Nephron progenitor cell (in vitro differentiated cells): Measurements from ENCODE around the gene HBD.

ENCODE experiments used
- DNase-seq: peaks from one replicate; pipeline ENCODE4 v3.0.0; 2021
- H3K27ac Mint-ChIP-seq: 2 replicates; pipeline ENCODE4 v1.8.0; 2021; ENCODE audit warnings: mild to moderate bottlenecking, moderate library complexity, mixed read lengths
- H3K27me3 Mint-ChIP-seq: 2 replicates; pipeline ENCODE4 v1.8.0; 2021; ENCODE audit warnings: mild to moderate bottlenecking, low read depth, mixed read lengths; ENCODE audit not compliant: poor library complexity
- H3K36me3 Mint-ChIP-seq: 2 replicates; pipeline ENCODE4 v1.8.0; 2021; ENCODE audit warnings: low read depth, mixed read lengths
- H3K4me1 Mint-ChIP-seq: 2 replicates; pipeline ENCODE4 v1.8.0; 2021; ENCODE audit warnings: mixed read lengths
- H3K4me3 Mint-ChIP-seq: 2 replicates; pipeline ENCODE4 v1.8.0; 2021; ENCODE audit warnings: mild to moderate bottlenecking, moderate library complexity, mixed read lengths
- H3K9me3 Mint-ChIP-seq: 2 replicates; pipeline ENCODE4 v1.8.0; 2021; ENCODE audit warnings: mild to moderate bottlenecking, moderate library complexity, mixed read lengths
- TF ChIP-seq, protein P1 (sequence below): fragments of 200-600 bp; sonication (generic); IDR thresholded peaks from 2 replicates; pipeline ENCODE4 v1.5.0; 2021; ENCODE audit warnings: antibody characterized with exemption

HBD gene

DNA sequence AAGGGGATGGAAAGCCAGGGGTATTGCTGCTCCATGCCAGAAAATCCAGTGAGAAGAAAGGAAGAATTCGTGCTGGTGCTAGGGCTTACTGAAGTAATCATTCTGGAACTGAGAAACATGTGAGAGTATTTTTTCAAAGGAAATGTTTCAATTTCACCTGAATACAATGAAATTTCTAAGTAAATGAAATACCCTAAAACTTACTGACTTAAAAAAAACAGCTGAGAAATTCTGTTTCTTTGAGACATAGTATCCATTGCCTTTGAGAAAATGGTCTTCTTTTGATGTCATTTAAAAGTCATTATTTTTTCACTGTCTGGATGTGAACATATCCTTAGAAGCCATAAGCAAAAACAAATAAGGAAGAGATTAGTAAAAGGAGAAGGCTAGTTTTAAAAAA is 33.7 kb downstream of the HBD start, which contains the start of gene OR51V1:
OR51V1 (minus strand) TSS at position 101 of the 400 bp plus-strand sequence; CDS start at position 101, 0 bp downstream.
- peaks cover 3% of the 10 kb centered on the region for H3K27me3 Mint-ChIP-seq
- H3K9me3 Mint-ChIP-seq: no peaks in the 10 kb centered on the region
- no peaks in the 10 kb centered on the region for H3K36me3 Mint-ChIP-seq
- no peak for DNase-seq
- H3K4me3 Mint-ChIP-seq: no peak within 1 kb of the TSS
- H3K4me1 Mint-ChIP-seq: peaks cover 4% of the 10 kb centered on the region
- TF ChIP-seq, protein P1, sequence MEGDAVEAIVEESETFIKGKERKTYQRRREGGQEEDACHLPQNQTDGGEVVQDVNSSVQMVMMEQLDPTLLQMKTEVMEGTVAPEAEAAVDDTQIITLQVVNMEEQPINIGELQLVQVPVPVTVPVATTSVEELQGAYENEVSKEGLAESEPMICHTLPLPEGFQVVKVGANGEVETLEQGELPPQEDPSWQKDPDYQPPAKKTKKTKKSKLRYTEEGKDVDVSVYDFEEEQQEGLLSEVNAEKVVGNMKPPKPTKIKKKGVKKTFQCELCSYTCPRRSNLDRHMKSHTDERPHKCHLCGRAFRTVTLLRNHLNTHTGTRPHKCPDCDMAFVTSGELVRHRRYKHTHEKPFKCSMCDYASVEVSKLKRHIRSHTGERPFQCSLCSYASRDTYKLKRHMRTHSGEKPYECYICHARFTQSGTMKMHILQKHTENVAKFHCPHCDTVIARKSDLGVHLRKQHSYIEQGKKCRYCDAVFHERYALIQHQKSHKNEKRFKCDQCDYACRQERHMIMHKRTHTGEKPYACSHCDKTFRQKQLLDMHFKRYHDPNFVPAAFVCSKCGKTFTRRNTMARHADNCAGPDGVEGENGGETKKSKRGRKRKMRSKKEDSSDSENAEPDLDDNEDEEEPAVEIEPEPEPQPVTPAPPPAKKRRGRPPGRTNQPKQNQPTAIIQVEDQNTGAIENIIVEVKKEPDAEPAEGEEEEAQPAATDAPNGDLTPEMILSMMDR: no peak
- no peak within 1 kb of the TSS for H3K27ac Mint-ChIP-seq

DNA sequence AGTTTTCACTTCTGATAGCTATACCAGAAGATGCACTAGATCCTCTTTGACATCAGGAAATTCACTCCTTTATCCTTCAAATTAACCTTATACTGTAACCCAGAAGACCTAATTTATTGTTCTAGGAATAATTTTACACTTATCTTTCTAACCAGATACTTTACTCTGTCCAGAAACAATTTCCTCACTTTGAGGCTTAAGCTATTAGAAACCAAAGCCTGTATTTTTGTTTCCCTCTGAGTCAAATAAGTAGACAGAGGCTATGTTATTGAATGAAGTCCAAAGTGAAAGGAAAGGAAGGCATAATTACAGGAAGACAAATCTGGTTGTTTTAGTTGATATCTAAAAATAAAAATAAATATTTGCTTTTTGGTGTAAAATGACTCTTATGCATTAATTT is 36.0 kb downstream of the HBD start:
- Mint-ChIP-seq H3K4me1 (peaks cover 4% of the 10 kb centered on the region), H3K9me3 (peaks cover under 1% of the 10 kb centered on the region), H3K27ac (no peak overlapping the region), H3K27me3 (no peaks in the 10 kb centered on the region), H3K36me3 (no peaks in the 10 kb centered on the region), H3K4me3 (no peak overlapping the region)
- no peak for DNase-seq
- TF ChIP-seq, protein P1: no peak

DNA sequence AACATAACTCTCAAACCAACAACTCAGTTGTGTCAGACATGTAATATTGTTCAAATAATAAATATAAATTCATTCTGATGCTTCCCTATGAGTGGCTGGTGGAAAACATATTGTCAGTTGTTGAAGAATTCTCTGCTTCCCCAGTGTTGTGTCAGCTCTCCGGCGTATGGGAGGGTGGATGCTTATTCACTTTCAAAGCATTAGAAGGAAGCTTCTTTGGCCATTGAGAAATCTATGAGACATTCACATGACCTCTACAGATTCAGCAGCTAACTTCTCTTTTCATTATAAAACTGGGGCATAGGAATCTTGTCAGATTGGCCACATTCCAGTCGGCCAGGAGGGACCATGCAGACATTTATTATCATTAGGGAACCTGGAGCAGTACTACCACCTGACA is 36.7 kb downstream of the HBD start:
- Mint-ChIP-seq H3K27ac (no peak overlapping the region), H3K36me3 (no peaks in the 10 kb centered on the region), H3K27me3 (no peaks in the 10 kb centered on the region), H3K4me3 (no peak overlapping the region), H3K9me3 (peaks cover 7% of the 10 kb centered on the region), H3K4me1 (peaks cover 4% of the 10 kb centered on the region)
- TF ChIP-seq, protein P1: no peak
- no peak for DNase-seq

DNA sequence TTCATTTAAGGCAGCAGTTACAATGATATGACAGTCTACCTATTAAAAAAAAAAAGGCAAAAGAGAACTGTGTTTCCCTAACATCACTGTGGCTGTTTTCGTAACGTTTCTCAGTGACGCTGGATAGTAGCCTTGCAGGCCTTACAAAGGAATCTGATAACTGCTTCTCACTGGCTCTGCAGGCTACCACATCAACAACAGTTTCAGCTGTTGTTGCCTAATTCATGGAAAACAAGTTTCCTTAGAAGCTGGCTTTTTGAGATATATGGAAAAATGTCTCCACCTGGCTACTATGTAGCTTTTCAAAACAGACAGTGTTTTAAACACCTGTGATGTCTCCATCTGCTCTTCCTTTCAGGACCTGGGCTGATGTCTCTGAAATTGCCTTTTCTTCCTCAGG is 37.6 kb downstream of the HBD start:
- H3K36me3 Mint-ChIP-seq: no peaks in the 10 kb centered on the region
- peaks cover 4% of the 10 kb centered on the region for H3K4me1 Mint-ChIP-seq
- TF ChIP-seq, protein P1: no peak
- H3K27ac Mint-ChIP-seq: no peak overlapping the region
- no peaks in the 10 kb centered on the region for H3K27me3 Mint-ChIP-seq
- no peak overlapping the region for H3K4me3 Mint-ChIP-seq
- peaks cover 9% of the 10 kb centered on the region for H3K9me3 Mint-ChIP-seq
- DNase-seq: no peak

DNA sequence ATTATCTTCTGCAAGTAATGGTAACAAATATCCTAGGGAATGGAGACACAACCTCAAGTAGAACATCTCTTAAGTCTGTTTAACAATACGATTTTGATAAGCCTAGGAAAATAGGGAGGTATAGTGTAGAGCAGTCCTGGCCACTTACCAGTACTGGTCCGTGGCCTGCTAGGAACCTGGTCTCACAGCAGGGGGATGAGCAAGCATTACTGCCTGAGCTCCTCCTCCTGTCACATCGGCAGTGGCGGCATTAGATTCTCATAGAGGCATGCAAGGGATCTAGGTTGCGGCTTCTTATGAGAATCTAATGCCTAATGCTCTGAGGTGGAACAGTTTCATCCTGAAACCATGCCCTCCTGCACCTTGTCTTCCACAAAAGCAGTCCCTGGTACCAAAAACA is 38.2 kb downstream of the HBD start:
- H3K36me3 Mint-ChIP-seq: no peaks in the 10 kb centered on the region
- no peaks in the 10 kb centered on the region for H3K27me3 Mint-ChIP-seq
- no peak overlapping the region for H3K27ac Mint-ChIP-seq
- H3K4me3 Mint-ChIP-seq: no peak overlapping the region
- DNase-seq: no peak
- peaks cover 4% of the 10 kb centered on the region for H3K4me1 Mint-ChIP-seq
- H3K9me3 Mint-ChIP-seq: peaks cover 15% of the 10 kb centered on the region
- TF ChIP-seq, protein P1: no peak

DNA sequence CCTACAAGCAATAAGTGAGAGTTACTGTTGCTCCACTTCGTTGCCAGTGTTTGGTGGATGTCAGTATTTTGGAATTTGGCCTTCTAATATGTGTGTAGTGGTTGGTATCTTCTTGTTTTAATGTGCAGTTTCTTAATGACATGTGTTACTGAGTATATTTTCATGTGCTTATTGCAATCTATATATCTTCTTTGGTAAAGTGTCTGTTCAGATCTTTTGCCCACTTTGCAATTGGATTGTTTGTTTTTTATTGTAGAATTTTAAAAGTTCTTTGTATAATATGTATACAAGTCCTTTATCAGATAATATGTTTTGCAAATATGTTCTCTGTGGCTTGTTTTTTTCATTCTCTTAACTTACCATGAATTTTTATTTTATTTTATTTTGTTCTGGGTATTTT is 41.5 kb downstream of the HBD start:
- H3K4me3 Mint-ChIP-seq: no peak overlapping the region
- H3K27ac Mint-ChIP-seq: no peak overlapping the region
- TF ChIP-seq, protein P1: no peak
- H3K4me1 Mint-ChIP-seq: peaks cover 4% of the 10 kb centered on the region
- DNase-seq: no peak
- H3K27me3 Mint-ChIP-seq: no peaks in the 10 kb centered on the region
- H3K36me3 Mint-ChIP-seq: no peaks in the 10 kb centered on the region
- H3K9me3 Mint-ChIP-seq: peaks cover 26% of the 10 kb centered on the region
